IPS-18c (cell line): ENCODE data around the gene LUZP2.

Experiments
- H3K4me3 ChIP-seq: 2 replicates; pipeline ENCODE4 v1.7.0; 2013; ENCODE audit warnings: low read depth, mild to moderate bottlenecking, low read length, moderate library complexity; ENCODE audit not compliant: insufficient read depth
- H3K9me3 ChIP-seq: one replicate; pipeline ENCODE4 v1.6.1; 2013; ENCODE audit warnings: mild to moderate bottlenecking, low read length, moderate library complexity; ENCODE audit not compliant: control insufficient read depth, insufficient read depth

The LUZP2 gene

GRCh38 chr11:24615451-24616160, 118.8 kb downstream of the LUZP2 start:
- no peak overlapping the region for H3K4me3 ChIP-seq
- H3K9me3 ChIP-seq: no peaks in the 10 kb centered on the region

GRCh38 chr11:24617856-24618255, 121.0 kb downstream of the LUZP2 start:
- H3K9me3 ChIP-seq: no peaks in the 10 kb centered on the region

GRCh38 chr11:24619900-24620299, 123.0 kb downstream of the LUZP2 start:
- Histone ChIP-seq H3K4me3 (no peak overlapping the region), H3K9me3 (no peaks in the 10 kb centered on the region)

More at GRCh38 chr11:24617856-24618255, 121.0 kb downstream of the LUZP2 start:
- no peak overlapping the region for H3K4me3 ChIP-seq

- Histone ChIP-seq H3K4me3 (no peak overlapping the region), H3K9me3 (no peaks in the 10 kb centered on the region)
Measured at GRCh38 chr11:24622262-24622661, 125.4 kb downstream of the LUZP2 start.

GRCh38 chr11:24623121-24623520, 126.3 kb downstream of the LUZP2 start:
- Histone ChIP-seq H3K4me3 (no peak overlapping the region), H3K9me3 (no peaks in the 10 kb centered on the region)

- H3K9me3 ChIP-seq: no peaks in the 10 kb centered on the region
- no peak overlapping the region for H3K4me3 ChIP-seq
Measured at GRCh38 chr11:24624432-24624831, 127.6 kb downstream of the LUZP2 start.

- H3K4me3 ChIP-seq: no peak overlapping the region
- H3K9me3 ChIP-seq: no peaks in the 10 kb centered on the region
Measured at GRCh38 chr11:24625975-24626374, 129.1 kb downstream of the LUZP2 start.

GRCh38 chr11:24628224-24628776, 131.4 kb downstream of the LUZP2 start:
- H3K4me3 ChIP-seq: no peak overlapping the region

GRCh38 chr11:24634606-24635160, 137.8 kb downstream of the LUZP2 start:
- Histone ChIP-seq H3K9me3 (no peaks in the 10 kb centered on the region), H3K4me3 (no peak overlapping the region)

More at GRCh38 chr11:24628224-24628776, 131.4 kb downstream of the LUZP2 start:
- H3K9me3 ChIP-seq: no peaks in the 10 kb centered on the region

GRCh38 chr11:24635588-24636290, 138.9 kb downstream of the LUZP2 start:
- Histone ChIP-seq H3K4me3 (no peak overlapping the region), H3K9me3 (no peaks in the 10 kb centered on the region)

- H3K9me3 ChIP-seq: no peaks in the 10 kb centered on the region
- H3K4me3 ChIP-seq: no peak overlapping the region
Measured at GRCh38 chr11:24636291-24636629, 139.4 kb downstream of the LUZP2 start.

GRCh38 chr11:24637520-24637919, 140.7 kb downstream of the LUZP2 start:
- Histone ChIP-seq H3K4me3 (no peak overlapping the region), H3K9me3 (no peaks in the 10 kb centered on the region)

GRCh38 chr11:24642648-24643047, 145.8 kb downstream of the LUZP2 start:
- no peak overlapping the region for H3K4me3 ChIP-seq
- no peaks in the 10 kb centered on the region for H3K9me3 ChIP-seq

GRCh38 chr11:24645563-24645962, 148.7 kb downstream of the LUZP2 start:
- H3K4me3 ChIP-seq: no peak overlapping the region

GRCh38 chr11:24651873-24652272, 155.0 kb downstream of the LUZP2 start:
- H3K9me3 ChIP-seq: no peaks in the 10 kb centered on the region

More at GRCh38 chr11:24645563-24645962, 148.7 kb downstream of the LUZP2 start:
- H3K9me3 ChIP-seq: no peaks in the 10 kb centered on the region

GRCh38 chr11:24653901-24654300, 157.0 kb downstream of the LUZP2 start:
- no peak overlapping the region for H3K4me3 ChIP-seq
- H3K9me3 ChIP-seq: no peaks in the 10 kb centered on the region

More at GRCh38 chr11:24651873-24652272, 155.0 kb downstream of the LUZP2 start:
- no peak overlapping the region for H3K4me3 ChIP-seq

- H3K9me3 ChIP-seq: peaks cover 7% of the 10 kb centered on the region
- no peak overlapping the region for H3K4me3 ChIP-seq
Measured at GRCh38 chr11:24661331-24661730, 164.5 kb downstream of the LUZP2 start.

GRCh38 chr11:24664399-24664798, 167.5 kb downstream of the LUZP2 start:
- Histone ChIP-seq H3K9me3 (peaks cover 7% of the 10 kb centered on the region), H3K4me3 (no peak overlapping the region; the same call in 1 of the 2 replicates)
